Suppressor macrophage treated with lipopolysaccharide for 4 hours (primary cell): Measurements from ENCODE around the gene DDI1.
"Not testable (repeated sequence)": the region's sequence is repeated elsewhere in the genome, so short reads cannot be mapped to it uniquely, and the experiment has no call there.

Experiments
- DNase-seq: peaks from one replicate; pipeline ENCODE4 v3.0.0-alpha.2; 2020

The DDI1 gene

DNA sequence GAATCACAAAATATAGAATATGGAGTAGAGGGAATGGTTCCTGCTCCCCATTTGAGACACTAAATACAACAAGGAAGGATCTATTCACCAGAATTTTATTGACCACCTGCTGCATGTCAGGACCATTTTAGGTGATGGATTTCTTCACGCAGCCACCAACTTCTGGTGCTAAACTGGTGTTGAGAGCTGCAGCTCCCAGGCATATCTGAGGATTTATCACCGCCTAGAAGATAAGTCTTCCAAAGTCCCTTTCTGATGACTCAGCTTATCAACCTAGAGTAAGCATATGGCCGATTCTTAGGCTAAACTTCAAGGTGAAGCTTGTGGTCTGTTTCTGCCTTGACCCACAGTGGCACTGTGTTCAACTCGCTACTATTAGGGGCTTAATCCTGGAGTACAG lies 6.7 kb downstream of the DDI1 start:
- no peak for DNase-seq

DNA sequence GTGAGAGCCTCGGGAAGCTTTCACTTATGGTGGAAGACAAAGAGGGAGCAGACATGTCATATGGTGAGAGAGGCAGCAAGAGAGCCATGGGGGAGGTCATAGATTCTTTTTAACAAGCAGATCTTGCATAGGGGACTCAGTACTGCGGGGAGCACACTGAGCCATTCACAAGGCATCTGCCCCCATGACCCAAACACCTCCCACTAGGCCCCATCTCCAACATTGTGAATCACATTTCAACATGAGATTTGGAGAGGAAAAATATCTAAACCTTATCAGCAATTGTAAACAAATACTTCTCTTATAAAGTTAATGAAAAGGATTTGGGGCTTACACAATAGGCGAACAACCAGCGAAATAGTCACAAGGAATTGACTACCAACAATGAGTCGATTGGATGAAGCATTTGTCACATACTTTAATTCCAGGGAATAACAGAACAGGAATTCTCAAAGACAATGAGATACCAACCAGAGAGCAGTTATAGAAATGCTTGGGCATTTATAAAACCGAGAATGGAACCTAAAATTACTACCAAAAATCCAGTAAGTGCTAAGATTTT lies 7.3 kb downstream of the DDI1 start:
- DNase-seq: no peak

- no peak for DNase-seq
These were observed 9.9 kb downstream of the DDI1 start for GRCh38 chr11:104046331-104046730.

GRCh38 chr11:104046858-104047257 lies 10.4 kb downstream of the DDI1 start:
- not testable (repeated sequence) for DNase-seq

DNA sequence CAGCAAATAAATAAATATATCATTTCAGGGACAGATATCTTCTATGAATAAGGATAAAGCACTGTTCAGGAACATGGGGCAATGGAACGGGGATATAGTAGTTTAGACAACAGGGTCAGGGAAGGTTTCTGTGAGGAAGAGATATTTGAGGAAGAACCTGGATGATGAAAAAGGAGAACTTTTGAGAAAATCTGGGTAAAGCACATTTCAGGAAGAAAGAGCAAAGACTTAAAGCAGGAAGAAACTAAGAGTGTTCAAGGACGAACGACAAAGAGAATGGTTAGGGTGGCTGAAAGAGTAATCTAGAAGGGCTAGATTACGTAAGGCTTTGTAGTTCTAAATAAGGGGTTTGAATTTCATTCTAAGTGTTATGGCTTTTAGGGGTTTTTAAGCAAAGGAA lies 12.7 kb downstream of the DDI1 start:
- peak; percentile 26 for DNase-seq

DNA sequence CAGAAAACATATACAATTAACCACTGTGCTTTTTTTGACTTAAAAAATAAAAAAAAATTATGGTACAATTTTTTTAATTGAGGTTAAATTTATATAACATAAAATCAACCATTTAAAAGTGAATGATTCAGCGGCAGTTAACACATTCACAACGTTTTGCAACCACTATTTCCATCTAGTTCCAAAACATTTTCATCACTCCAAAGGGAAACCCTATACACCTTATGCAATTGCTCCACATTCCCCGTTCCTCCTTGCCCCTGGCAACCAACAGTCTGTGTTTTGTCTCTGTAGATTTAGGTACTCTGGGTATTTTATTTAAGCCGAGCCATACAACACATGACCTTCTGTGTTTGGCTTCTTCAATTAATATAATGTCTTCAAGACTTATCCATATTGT lies 15.3 kb downstream of the DDI1 start:
- no peak for DNase-seq

DNA sequence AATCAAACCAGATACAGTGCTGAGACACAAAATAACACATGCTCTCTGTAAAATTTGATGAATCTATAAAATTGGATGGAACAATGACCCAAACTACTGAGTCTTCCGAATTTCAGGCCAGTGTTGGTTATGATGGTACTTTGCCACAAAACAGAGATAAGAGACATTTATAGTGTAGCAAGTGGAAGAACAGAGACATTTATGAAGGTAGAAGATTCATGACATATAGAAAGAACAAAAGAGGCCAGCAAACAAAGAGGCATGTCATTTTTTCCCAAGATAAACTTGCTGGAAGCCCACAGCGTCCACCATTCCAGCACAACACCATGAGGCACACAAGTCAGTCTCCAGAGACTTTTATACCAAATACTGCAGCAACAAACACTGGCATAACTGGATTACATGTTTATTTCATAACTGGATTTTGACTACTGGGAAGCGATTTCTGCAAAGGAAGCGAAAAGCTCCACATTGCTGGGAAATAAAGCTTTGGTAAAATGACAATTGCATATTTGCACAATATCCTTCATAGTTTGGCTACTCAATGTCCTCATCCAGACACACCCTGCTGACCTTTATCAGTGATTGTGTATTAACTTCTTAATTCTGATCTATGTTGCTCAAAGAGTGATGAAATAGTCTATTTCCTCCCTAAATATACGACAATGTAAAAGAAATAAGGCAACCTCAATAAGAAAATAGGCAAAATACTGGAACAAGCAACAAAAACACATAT lies 17.5 kb downstream of the DDI1 start:
- peak; percentile 29 for DNase-seq

- DNase-seq: no peak
These were observed 18.6 kb downstream of the DDI1 start for GRCh38 chr11:104054911-104055529.

- DNase-seq: no peak
These were observed 19.2 kb downstream of the DDI1 start for GRCh38 chr11:104055596-104055995.

GRCh38 chr11:104057908-104058307 lies 21.5 kb downstream of the DDI1 start:
- no peak for DNase-seq

- no peak for DNase-seq
These were observed 22.2 kb downstream of the DDI1 start for GRCh38 chr11:104058680-104059079.

DNA sequence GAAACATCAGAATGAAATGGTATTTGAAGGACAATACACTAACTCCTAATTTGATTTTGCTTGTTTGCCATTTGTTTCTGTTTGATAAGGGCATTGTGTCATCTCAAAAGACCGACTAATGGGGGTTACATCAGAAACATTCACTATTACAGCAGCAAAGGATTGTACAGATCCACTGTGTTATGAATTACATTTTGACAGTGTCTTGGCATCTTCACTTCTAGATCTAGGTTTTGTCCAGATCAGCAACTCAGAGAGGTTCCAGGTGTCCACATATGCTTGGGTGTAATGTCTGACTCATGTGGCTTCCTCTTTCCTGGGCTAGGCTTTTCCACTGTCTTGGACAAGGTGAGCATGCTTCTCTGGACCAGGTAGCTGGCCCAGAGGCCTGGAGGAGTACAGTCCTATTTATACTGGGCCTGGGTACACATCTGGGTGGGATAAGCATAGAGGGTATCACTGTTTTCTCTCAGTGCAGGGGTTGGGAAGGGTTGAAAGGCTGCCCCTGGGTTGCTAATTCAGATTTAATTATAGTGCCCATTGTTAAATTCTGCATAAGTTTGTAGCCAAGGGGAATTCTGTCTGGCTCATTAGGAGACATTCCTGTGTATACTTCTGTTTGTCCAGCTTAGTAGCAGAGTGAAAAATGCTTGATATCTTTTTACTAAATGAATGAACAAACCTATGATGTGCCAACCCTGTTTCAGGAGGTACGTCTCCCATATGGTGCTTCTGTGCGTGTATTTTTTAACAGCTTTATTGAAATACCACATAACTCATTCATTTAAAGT lies 23.8 kb downstream of the DDI1 start:
- no peak for DNase-seq

GRCh38 chr11:104060820-104061219 lies 24.4 kb downstream of the DDI1 start:
- DNase-seq: no peak

- peak; percentile 52 for DNase-seq
These were observed 25.5 kb downstream of the DDI1 start for GRCh38 chr11:104061853-104062521.

- no peak for DNase-seq
These were observed 27.7 kb downstream of the DDI1 start for GRCh38 chr11:104064034-104064630.

DNA sequence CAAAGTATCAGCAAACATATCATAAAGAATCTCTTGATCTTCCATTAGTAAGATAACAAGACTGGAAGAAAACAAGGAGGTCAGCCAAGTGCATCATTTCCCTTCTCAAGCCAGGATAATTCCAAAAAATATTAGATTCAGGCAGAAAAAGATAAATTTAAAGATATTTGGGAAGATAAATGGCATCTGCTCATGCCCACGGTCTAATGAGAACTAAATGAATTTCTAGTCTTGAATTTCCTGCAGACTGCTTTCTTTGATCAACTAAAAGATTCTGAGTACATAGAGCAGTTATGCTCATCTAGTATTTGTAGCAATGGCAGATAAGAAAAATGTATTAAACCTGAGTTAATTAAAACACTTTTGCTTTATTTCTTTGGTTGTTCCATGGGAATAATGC lies 31.1 kb downstream of the DDI1 start:
- no peak for DNase-seq

GRCh38 chr11:104073950-104074705 lies 37.7 kb downstream of the DDI1 start:
- DNase-seq: peak; percentile 80

- DNase-seq: no peak
These were observed 38.7 kb downstream of the DDI1 start for GRCh38 chr11:104075091-104075490.

DNA sequence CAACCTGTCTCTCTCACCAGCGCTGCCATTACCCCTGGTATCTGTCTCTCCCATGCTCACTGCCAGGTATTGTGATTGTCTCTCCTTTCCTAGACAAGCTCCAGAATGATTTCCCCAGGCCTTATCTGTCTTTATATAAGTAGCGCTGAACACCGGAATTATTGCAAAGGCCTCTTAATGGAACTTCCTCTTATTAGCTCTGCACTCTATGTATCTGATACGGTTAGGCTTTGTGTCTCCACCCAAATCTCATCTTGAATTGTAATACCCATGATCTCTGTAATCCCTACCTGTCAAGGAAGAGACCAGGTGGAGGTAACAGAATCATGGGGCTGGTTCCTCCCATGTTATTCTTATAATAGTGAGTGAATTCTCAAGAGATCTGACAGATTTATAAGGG lies 39.3 kb downstream of the DDI1 start:
- DNase-seq: no peak

DNA sequence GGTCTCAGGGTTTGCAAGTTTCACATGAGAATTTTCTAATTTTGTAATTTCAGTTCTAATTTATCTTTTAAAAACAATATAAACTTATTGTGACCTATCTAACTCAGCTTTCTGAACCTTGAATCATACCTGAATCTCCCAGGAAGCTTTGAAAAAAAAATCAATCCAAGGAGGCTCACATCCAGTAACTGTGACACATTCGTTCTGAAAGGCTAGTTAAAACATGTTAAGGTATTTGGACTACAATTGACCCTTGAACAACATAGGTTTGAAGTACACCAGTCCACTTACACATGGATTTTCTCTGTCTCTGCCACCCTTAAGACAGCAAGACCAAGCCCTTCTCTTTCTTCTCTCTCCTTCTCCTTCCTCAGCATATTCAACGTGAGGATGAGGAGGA lies 40.0 kb downstream of the DDI1 start:
- no peak for DNase-seq

GRCh38 chr11:104078245-104078644 lies 41.8 kb downstream of the DDI1 start:
- no peak for DNase-seq

GRCh38 chr11:104078995-104079394 lies 42.6 kb downstream of the DDI1 start:
- no peak for DNase-seq
